Caco-2 (cell line): ENCODE results near the gene CPED1. TPM values are rescaled to one million over a fixed set of nuclear protein-coding genes. Genes with fewer than 3 reads are reported as not detected.

ENCODE experiments used
- BruUV-seq: library from RNA; stranded (reverse); fragments of 400-500 nt; replicated peaks from 2 replicates; lab custom pipeline; 2021; lab: Mats Ljungman, UMichigan
- CTCF ChIA-PET: fragments of 300-600 bp; sonication (Branson Sonifier 250); formaldehyde crosslinking; loops from one replicate; lab custom pipeline; 2022; ENCODE audit warnings: antibody characterized with exemption; lab: Charles Lee
- POLR2A ChIA-PET: fragments of 300-600 bp; sonication (Branson Sonifier 250); formaldehyde crosslinking; loops from one replicate; lab custom pipeline; 2022; ENCODE audit warnings: antibody characterized with exemption; lab: Charles Lee
- DNase-seq, 2 experiments: peaks; one replicate each; pipeline versions ENCODE4 v3.0.0 to v3.0.0-alpha.2; 2020 to 2022
- H3K27me3 ChIP-seq: replicated peaks from 2 replicates; pipeline ENCODE4 v1.6.0; 2011; ENCODE audit warnings: low read length; ENCODE audit not compliant: control insufficient read depth, insufficient read depth
- H3K36me3 ChIP-seq: 2 replicates; pipeline ENCODE4 v1.5.1; 2011; ENCODE audit warnings: low read length; ENCODE audit not compliant: control insufficient read depth, insufficient read depth
- H3K4me1 ChIP-seq: fragments of 250-450 bp; sonication (Bioruptor Pico); 2 replicates; pipeline ENCODE4 v1.5.1; 2020; ENCODE audit warnings: mild to moderate bottlenecking
- H3K4me3 ChIP-seq: 2 replicates; pipeline ENCODE4 v1.5.1; 2011; ENCODE audit warnings: low read depth, mild to moderate bottlenecking, control low read depth, low read length
- H3K9me3 ChIP-seq: fragments of 250-450 bp; sonication (Bioruptor Pico); 2 replicates; pipeline ENCODE4 v1.5.1; 2020; ENCODE audit warnings: mild to moderate bottlenecking, moderate library complexity
- H3K27ac Mint-ChIP-seq: one replicate; pipeline ENCODE4 v1.8.0; 2022; ENCODE audit warnings: mixed read lengths; ENCODE audit not compliant: unreplicated experiment
- H3K27me3 Mint-ChIP-seq: one replicate; pipeline ENCODE4 v1.8.0; 2022; ENCODE audit warnings: mixed read lengths; ENCODE audit not compliant: insufficient read depth, unreplicated experiment
- H3K36me3 Mint-ChIP-seq: one replicate; pipeline ENCODE4 v1.8.0; 2022; ENCODE audit warnings: mild to moderate bottlenecking, mixed read lengths; ENCODE audit not compliant: insufficient read depth, unreplicated experiment
- H3K4me1 Mint-ChIP-seq: one replicate; pipeline ENCODE4 v1.8.0; 2022; ENCODE audit warnings: low read depth, mixed read lengths; ENCODE audit not compliant: unreplicated experiment
- H3K4me3 Mint-ChIP-seq: one replicate; pipeline ENCODE4 v1.8.0; 2022; ENCODE audit warnings: mild to moderate bottlenecking, moderate library complexity, mixed read lengths; ENCODE audit not compliant: unreplicated experiment
- H3K9me3 Mint-ChIP-seq: one replicate; pipeline ENCODE4 v1.8.0; 2022; ENCODE audit warnings: mixed read lengths; ENCODE audit not compliant: unreplicated experiment
- CTCF ChIP-seq, 2 experiments: fragments of 200-600 bp in 1 of 2; IDR thresholded peaks; 1 replicate in 1 of 2; 2 replicates in 1 of 2; pipeline versions ENCODE4 v1.5.1 to v1.8.0; 2011 to 2022; ENCODE audit warnings: antibody characterized with exemption in 1 of 2, control low read depth in 1 of 2, inconsistent platforms in 1 of 2, low read depth in 1 of 2, low read length in 1 of 2, mild to moderate bottlenecking in 1 of 2, moderate library complexity in 1 of 2; ENCODE audit not compliant: insufficient read depth in 1 of 2, severe bottlenecking in 1 of 2, unreplicated experiment in 1 of 2
- intact Hi-C: fragments of 100-400 bp; cut with micrococcal nuclease; formaldehyde crosslinking; loops from one replicate; pipeline ENCODE4 v1.10.0; 2022; ENCODE audit not compliant: unreplicated experiment
- total RNA-seq: library from RNA; stranded (reverse); gene quantifications from 2 replicates; pipeline ENCODE4 v1.2.3, GENCODE V29; 2022

CPED1 gene
- total RNA-seq, 1 experiment from 2014 or later, result 0.23 TPM

- H3K27me3 ChIP-seq, result no peaks in the 10 kb centered on the region
- intact Hi-C loops, result no loop called here
- H3K36me3 Mint-ChIP-seq, result no peaks in the 10 kb centered on the region
- H3K4me1 ChIP-seq, result no peaks in the 10 kb centered on the region
- BruUV-seq, result no TSS peak
- H3K9me3 Mint-ChIP-seq, result no peaks in the 10 kb centered on the region
- H3K9me3 ChIP-seq, result no peaks in the 10 kb centered on the region
- H3K36me3 ChIP-seq, result no peaks in the 10 kb centered on the region
- no peak for TF ChIP-seq CTCF (IDR thresholded peaks at IDR 0.05; ENCODE audit: insufficient read depth in 1 of 2, low read depth in 1 of 2, low read length in 1 of 2, severe bottlenecking in 1 of 2, unreplicated experiment in 1 of 2)
- peaks cover 4% of the 10 kb centered on the region for H3K27me3 Mint-ChIP-seq
- H3K4me3 ChIP-seq, result no peak overlapping the region
- H3K4me3 Mint-ChIP-seq, result no peak overlapping the region
- POLR2A ChIA-PET, result no interaction called here
- H3K27ac Mint-ChIP-seq, result no peak overlapping the region
- H3K4me1 Mint-ChIP-seq, result no peaks in the 10 kb centered on the region
- no peak for DNase-seq
- CTCF ChIA-PET, result no interaction called here
Measured at GRCh38 chr7:121172484-121172883, 184.0 kb downstream of the CPED1 start.

- Mint-ChIP-seq H3K4me3 (no peak overlapping the region), H3K36me3 (no peaks in the 10 kb centered on the region), H3K4me1 (no peaks in the 10 kb centered on the region), H3K9me3 (no peaks in the 10 kb centered on the region), H3K27ac (no peak overlapping the region), H3K27me3 (peaks cover 8% of the 10 kb centered on the region)
- no peak for TF ChIP-seq CTCF (IDR thresholded peaks at IDR 0.05; ENCODE audit: insufficient read depth in 1 of 2, low read depth in 1 of 2, low read length in 1 of 2, severe bottlenecking in 1 of 2, unreplicated experiment in 1 of 2)
- Histone ChIP-seq H3K4me1 (no peaks in the 10 kb centered on the region), H3K4me3 (no peak overlapping the region), H3K36me3 (no peaks in the 10 kb centered on the region), H3K9me3 (no peaks in the 10 kb centered on the region), H3K27me3 (no peaks in the 10 kb centered on the region)
- DNase-seq, result no peak
- intact Hi-C loops, result no loop called here
- BruUV-seq, result no TSS peak
- POLR2A ChIA-PET, result no interaction called here
- CTCF ChIA-PET, result no interaction called here
Measured at GRCh38 chr7:121175826-121176225, 187.3 kb downstream of the CPED1 start.

- intact Hi-C loops, result no loop called here
- H3K27me3 Mint-ChIP-seq, result peaks cover 8% of the 10 kb centered on the region
- no TSS peak for BruUV-seq
- DNase-seq, result no peak
- H3K27ac Mint-ChIP-seq, result no peak overlapping the region
- POLR2A ChIA-PET, result no interaction called here
- H3K36me3 Mint-ChIP-seq, result no peaks in the 10 kb centered on the region
- Histone ChIP-seq H3K4me1 (no peaks in the 10 kb centered on the region), H3K4me3 (no peak overlapping the region), H3K36me3 (no peaks in the 10 kb centered on the region), H3K9me3 (no peaks in the 10 kb centered on the region), H3K27me3 (no peaks in the 10 kb centered on the region)
- TF ChIP-seq CTCF (IDR thresholded peaks at IDR 0.05; ENCODE audit: insufficient read depth in 1 of 2, low read depth in 1 of 2, low read length in 1 of 2, severe bottlenecking in 1 of 2, unreplicated experiment in 1 of 2), result no peak
- H3K9me3 Mint-ChIP-seq, result no peaks in the 10 kb centered on the region
- H3K4me3 Mint-ChIP-seq, result no peak overlapping the region
- no peaks in the 10 kb centered on the region for H3K4me1 Mint-ChIP-seq
- CTCF ChIA-PET, result no interaction called here
Measured at GRCh38 chr7:121178452-121178851, 189.9 kb downstream of the CPED1 start.
